CD4-positive, alpha-beta T cell treated with Interleukin-15 for 4 hours (primary cell): ENCODE results near the gene PRR36.

ENCODE experiments used
- DNase-seq: peaks from one replicate; pipeline ENCODE4 v3.0.0-alpha.2; 2020; ENCODE audit warnings: low spot score

Gene PRR36

DNA sequence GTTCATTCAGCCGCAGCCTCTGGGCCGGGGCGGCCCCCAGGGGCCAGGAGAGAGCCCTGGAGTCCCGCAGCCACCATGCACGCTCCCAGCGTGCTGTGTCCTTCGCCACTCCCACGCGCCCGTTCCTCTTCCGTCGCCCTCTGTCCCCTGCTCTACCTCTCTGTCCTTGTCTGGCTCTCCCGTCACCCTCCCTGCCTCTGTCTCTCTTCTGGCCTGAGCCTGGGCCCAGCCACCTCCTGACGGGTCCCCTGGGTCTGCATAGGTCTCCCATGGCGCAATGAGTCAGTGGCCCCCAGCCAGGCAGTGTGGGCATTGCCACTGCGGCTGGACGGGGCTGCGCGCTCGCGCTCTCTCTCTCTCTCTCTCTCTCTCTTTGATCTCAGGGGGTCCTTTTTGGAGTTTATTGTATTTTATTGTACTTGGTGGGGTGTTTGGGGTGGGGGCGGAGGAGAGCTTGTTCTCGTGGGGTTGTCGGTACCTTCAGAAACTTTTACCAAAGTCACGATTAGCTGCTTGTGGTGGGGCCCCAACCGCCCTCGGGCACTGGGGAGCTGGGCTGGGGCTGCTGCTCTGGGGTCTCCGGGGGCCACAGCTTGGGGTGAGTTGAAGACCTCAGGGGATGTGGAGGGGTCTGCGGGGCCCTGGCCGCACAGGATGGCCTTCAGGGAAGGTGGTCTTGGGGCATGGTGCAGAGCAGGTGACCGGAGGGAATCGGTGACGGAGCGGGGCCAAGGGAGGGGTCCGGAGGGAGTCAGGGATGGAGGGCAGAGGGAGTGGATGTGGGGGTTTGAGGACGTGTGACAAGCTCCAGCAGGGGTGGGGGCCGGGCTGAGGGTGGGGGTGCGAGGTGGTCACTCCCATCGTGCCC is 38.7 kb upstream of the PRR36 start:
- no peak for DNase-seq

- no peak for DNase-seq
These were observed 38.0 kb upstream of the PRR36 start for GRCh38 chr19:7912144-7912696.

DNA sequence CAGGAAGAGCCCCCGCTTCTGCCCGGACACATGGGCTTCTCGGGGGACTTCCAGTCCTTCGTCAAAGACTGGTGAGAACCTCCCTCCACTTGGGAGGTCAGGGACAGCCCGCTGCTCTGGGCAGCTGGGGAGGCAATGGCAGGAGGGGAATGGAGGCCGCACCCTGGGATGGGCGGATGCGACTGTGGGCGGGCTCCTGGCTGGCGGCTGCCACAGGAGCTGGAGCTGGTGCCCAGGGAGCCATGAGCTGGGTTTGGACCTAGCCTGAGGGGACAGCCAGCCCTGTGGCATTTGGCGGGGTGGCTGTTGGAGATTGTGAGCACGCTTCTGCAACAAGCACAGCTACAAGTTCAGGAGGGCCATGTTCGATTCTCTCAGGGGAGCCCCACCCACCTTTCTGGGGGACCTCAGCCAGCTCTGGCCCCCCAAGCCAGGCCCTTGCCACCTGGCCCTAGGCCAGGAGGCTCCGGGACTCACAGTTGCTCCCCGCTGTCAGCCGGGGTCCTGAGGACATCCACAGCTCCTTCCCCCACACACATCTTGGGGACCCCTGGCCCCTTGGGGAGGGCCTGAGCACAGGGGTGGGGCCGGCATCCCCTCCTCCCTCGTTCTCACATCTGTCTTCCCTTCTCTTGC is 37.4 kb upstream of the PRR36 start:
- no peak for DNase-seq

DNA sequence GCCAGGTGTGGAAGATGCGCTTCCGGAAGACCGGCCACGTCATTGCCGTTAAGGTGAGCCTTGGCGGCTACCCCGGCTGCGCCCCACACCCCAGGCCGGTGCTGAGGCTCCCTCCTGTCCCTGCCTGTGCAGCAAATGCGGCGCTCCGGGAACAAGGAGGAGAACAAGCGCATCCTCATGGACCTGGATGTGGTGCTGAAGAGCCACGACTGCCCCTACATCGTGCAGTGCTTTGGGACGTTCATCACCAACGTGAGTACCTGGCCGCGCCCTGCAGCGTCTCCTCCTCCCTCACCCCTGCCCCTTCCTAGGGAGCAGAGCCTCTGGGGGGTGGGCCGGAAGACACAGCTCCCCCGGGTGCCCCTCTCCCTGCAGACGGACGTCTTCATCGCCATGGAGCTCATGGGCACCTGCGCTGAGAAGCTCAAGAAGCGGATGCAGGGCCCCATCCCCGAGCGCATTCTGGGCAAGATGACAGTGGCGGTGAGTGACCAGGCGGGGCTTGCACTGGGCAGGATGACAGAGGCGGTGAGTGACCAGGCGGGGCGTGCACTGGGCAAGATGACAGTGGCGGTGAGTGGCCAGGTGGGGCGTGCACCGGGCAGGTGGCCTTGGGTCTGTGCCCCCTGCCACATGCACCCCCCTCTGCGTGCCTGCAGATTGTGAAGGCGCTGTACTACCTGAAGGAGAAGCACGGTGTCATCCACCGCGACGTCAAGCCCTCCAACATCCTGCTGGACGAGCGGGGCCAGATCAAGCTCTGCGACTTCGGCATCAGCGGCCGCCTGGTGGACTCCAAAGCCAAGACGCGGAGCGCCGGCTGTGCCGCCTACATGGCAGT is 36.4 kb upstream of the PRR36 start:
- DNase-seq: no peak

DNA sequence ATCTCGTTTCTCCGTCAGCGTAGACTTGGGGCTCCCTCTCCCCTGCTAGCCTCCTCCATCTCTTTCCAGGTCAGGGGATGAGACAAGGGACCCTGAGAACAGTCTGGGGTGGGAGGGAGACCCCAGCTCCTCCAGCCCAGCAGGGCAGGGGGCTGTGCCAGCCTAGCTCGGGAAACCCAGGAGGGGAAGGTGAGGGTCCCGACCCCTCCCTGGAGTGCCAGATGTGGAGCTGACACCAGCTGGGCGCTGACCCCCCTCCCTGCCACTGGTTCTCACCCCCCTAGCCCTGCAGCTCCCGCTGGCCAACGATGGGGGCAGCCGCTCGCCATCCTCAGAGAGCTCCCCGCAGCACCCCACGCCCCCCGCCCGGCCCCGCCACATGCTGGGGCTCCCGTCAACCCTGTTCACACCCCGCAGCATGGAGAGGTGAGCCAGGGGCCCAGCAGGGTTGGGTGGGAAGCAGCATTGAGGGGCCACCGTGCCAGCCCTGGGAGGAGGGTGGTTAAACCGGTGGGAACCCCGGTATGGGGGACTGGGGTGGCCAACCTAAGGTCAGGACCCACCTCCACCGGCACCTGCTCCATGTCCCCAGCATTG is 35.4 kb upstream of the PRR36 start:
- no peak for DNase-seq

DNA sequence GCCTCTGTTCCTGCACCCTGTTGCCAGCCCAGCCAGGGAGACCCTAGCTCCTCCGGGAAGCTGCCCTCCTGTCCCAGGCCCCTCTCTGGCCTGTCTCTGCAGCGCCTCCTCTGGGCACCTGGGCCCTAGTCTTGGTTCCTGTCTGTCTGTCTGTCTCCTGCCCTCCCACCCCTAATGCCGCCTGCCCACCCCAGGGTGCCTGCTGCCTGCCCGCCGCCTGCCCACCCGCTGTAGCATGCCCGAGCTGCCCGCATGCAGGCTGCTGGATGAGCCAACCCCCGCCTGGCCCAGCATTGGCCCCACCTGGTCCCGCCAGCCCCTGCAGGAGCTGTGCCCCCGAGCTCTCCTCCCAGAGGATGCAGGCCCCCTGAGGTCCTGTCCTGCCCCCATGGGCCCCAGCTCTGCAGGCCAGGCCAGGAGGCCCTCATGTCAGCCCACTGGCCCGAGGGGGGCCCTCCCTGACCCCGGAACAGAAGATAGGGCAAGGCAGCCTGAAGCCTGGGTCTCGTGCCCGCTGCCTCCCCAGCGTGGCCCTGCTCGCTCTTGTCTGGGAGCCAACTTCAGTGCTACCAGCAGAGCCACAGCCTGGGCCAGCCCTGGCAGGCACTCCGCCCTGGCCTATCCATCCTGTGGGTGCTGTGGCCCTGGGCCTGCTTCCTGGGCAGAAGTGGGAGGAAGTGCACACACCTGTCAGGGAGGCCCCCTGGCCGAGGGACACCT is 34.7 kb upstream of the PRR36 start:
- no peak for DNase-seq

GRCh38 chr19:7908078-7908699 is 34.0 kb upstream of the PRR36 start:
- DNase-seq: no peak

GRCh38 chr19:7907544-7907943 is 33.4 kb upstream of the PRR36 start:
- no peak for DNase-seq

DNA sequence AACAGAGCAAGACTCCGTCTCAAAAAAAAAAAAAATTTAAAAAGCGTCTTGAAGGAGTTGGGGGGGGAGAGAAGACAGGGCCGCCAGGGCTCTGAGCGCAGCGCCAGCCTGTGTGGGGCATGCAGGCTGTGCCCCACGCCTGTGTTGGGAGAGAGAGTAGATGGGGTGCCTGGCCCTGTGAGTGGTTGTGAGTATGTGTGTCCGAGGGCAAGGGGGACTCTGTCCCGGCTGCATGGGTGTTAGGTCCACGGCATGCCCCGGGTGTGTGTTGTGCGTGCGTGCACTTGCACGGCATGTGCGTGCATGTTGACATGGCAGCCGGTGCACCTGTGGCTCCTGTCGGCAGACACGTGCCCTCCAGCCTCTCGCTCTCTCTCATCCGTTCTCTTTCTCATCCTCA is 32.9 kb upstream of the PRR36 start:
- no peak for DNase-seq

DNA sequence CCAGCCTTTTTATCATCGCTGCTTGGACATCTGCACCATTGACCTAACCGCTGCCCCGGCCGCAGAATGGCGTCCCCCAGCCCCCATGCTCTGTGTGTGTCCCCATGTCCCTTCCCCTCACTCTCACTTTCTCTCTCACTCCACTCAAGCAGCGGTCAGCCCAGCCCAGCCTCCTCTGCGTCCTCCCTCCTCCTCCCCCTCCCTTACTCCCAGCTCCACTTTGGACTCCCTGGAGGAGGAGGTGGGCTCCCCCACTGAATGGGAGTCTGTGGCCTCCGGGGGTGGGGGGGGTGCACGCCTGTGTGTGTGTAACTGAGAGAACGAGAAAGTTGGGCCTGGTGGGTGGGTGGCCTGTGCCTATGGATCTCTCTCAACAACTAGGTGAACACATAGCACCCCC is 31.7 kb upstream of the PRR36 start:
- no peak for DNase-seq

GRCh38 chr19:7905268-7905667 is 31.1 kb upstream of the PRR36 start:
- DNase-seq: no peak

DNA sequence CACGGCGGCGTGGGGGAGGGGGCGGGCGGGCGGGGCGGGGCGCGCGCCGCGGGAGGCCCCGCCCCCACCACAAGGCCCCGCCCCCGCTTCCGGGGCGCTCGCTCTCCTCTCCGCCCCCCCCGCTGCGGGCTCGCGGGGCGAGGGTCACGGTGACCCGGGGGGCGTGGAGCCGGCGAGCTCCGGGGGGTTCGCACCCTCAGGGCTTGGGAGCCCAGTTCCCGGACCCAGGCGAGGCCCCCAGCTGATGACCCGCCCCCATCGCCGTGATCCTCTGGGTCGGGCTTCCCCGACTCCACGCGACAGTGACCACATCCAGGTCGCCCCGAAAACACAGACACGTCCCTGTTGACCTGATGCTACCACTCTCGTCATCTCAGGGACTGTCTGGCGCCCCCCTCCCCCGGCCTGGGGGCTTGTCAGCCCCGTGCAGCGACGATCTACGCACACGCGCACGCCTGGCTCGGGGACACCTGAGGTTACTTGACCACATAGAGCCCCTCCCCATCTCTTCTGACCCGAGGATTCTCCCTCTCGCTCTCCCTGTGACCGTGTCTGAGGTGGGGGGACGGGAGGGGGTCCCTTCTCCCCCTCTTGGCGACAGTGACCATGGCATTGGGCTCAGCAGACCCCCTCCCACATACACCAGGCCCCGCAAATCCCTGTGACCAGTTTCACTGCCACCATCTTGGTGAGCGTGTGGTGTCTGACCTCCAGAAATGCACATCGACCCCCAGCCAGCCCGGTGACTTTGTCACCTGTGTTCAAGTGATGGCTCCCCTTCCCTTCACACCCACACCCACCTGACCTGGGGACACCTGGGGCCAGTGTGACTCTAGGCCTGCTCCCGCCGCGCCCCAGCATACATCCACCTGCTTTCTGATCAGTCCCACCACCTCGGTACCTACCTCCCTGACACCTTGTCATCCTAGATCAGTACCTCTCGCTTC is 30.2 kb upstream of the PRR36 start:
- peak; percentile 54 for DNase-seq

- DNase-seq: peak; percentile 100
These were observed 29.3 kb upstream of the PRR36 start, which contains the start of gene MAP2K7 for GRCh38 chr19:7903244-7904073. MAP2K7 (plus strand) TSS chr19:7903877; CDS start chr19:7903945, 68 bp downstream.

GRCh38 chr19:7902796-7903243 is 28.6 kb upstream of the PRR36 start:
- no peak for DNase-seq

GRCh38 chr19:7901337-7901736 is 27.1 kb upstream of the PRR36 start:
- no peak for DNase-seq

DNA sequence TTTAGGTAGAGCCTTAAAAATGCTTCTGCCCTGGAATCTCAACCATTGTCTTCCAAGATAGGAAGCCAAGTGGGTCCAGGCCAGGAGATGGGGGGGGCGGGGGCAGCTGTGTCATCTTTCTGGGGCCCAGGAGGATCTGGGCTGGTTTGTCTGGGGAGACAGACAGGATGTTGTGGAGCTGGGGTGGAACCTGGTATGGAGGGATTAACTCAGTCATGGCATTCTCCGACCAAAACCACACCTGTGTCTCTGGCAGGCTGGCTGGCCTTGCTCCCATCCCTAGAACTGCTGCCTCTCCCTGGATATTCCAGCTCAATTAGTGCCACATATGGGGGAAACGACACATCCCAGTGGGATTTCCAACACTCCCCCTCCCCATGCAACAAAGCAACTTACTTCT is 26.7 kb upstream of the PRR36 start:
- no peak for DNase-seq

DNA sequence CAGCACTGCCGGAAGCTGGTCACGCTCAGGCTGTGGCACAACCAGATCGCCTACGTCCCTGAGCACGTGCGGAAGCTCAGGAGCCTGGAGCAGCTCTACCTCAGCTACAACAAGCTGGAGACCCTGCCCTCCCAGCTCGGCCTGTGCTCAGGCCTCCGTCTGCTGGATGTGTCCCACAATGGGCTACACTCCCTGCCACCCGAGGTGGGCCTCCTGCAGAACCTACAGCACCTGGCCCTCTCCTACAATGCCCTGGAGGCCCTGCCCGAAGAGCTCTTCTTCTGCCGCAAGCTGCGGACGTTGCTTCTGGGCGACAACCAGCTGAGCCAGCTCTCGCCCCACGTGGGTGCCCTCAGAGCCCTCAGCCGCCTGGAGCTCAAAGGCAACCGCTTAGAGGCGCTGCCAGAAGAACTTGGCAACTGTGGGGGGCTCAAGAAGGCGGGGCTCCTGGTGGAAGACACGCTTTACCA is 26.2 kb upstream of the PRR36 start:
- no peak for DNase-seq

GRCh38 chr19:7899751-7900378 is 25.7 kb upstream of the PRR36 start:
- no peak for DNase-seq
